ENCODE measurements around the gene TCP11.

The TCP11 gene

GRCh38 chr6:35179901-35180535 lies 38.9 kb upstream of the TCP11 start:
- Histone ChIP-seq H3K27me3 (ENCODE audit: insufficient read depth, low read length) (peaks cover 26% of the 10 kb centered on the region), H3K4me3 (ENCODE audit: low read length) (no peak overlapping the region), H3K4me1 (ENCODE audit: insufficient read depth, low read length) (peaks cover 2% of the 10 kb centered on the region; the same call in 1 of the 2 replicates), H3K9me3 (ENCODE audit: insufficient read depth, low read depth, low read length) (no peaks in the 10 kb centered on the region), H3K9ac (ENCODE audit: low read depth, low read length) (no peak overlapping the region), H3K27ac (ENCODE audit: low read length) (no peak overlapping the region), H3K36me3 (ENCODE audit: insufficient read depth, low read depth, low read length) (no peaks in the 10 kb centered on the region)

- Histone ChIP-seq H3K36me3 (ENCODE audit: insufficient read depth, low read depth, low read length) (no peaks in the 10 kb centered on the region), H3K27ac (ENCODE audit: low read length) (no peak overlapping the region), H3K4me3 (ENCODE audit: low read length) (no peak overlapping the region), H3K9me3 (ENCODE audit: insufficient read depth, low read depth, low read length) (no peaks in the 10 kb centered on the region), H3K9ac (ENCODE audit: low read depth, low read length) (no peak overlapping the region), H3K4me1 (ENCODE audit: insufficient read depth, low read length) (peaks cover 2% of the 10 kb centered on the region; the same call in 1 of the 2 replicates), H3K27me3 (ENCODE audit: insufficient read depth, low read length) (peaks cover 26% of the 10 kb centered on the region)
Observed at GRCh38 chr6:35178932-35179832, 38.0 kb upstream of the TCP11 start.

GRCh38 chr6:35178012-35178411 lies 36.9 kb upstream of the TCP11 start:
- Histone ChIP-seq H3K4me1 (ENCODE audit: insufficient read depth, low read length) (peaks cover 2% of the 10 kb centered on the region; the same call in 1 of the 2 replicates), H3K4me3 (ENCODE audit: low read length) (no peak overlapping the region), H3K27ac (ENCODE audit: low read length) (no peak overlapping the region), H3K9me3 (ENCODE audit: insufficient read depth, low read depth, low read length) (no peaks in the 10 kb centered on the region), H3K36me3 (ENCODE audit: insufficient read depth, low read depth, low read length) (no peaks in the 10 kb centered on the region), H3K9ac (ENCODE audit: low read depth, low read length) (no peak overlapping the region), H3K27me3 (ENCODE audit: insufficient read depth, low read length) (peaks cover 19% of the 10 kb centered on the region)

- H3K4me1 ChIP-seq (ENCODE audit: insufficient read depth, low read length) = peaks cover 2% of the 10 kb centered on the region; the same call in 1 of the 2 replicates
- H3K27ac ChIP-seq (ENCODE audit: low read length) = no peak overlapping the region
- no peaks in the 10 kb centered on the region for H3K9me3 ChIP-seq (ENCODE audit: insufficient read depth, low read depth, low read length)
- no peak overlapping the region for H3K9ac ChIP-seq (ENCODE audit: low read depth, low read length)
- H3K27me3 ChIP-seq (ENCODE audit: insufficient read depth, low read length) = peaks cover 15% of the 10 kb centered on the region
- H3K4me3 ChIP-seq (ENCODE audit: low read length) = no peak overlapping the region
- no peaks in the 10 kb centered on the region for H3K36me3 ChIP-seq (ENCODE audit: insufficient read depth, low read depth, low read length)
Observed at GRCh38 chr6:35177596-35177995, 36.5 kb upstream of the TCP11 start.

- no peaks in the 10 kb centered on the region for H3K36me3 ChIP-seq (ENCODE audit: insufficient read depth, low read depth, low read length)
- H3K9me3 ChIP-seq (ENCODE audit: insufficient read depth, low read depth, low read length) = no peaks in the 10 kb centered on the region
- H3K27me3 ChIP-seq (ENCODE audit: insufficient read depth, low read length) = peaks cover 13% of the 10 kb centered on the region
- peaks cover 2% of the 10 kb centered on the region; the same call in 1 of the 2 replicates for H3K4me1 ChIP-seq (ENCODE audit: insufficient read depth, low read length)
- no peak overlapping the region for H3K9ac ChIP-seq (ENCODE audit: low read depth, low read length)
- H3K27ac ChIP-seq (ENCODE audit: low read length) = no peak overlapping the region
- H3K4me3 ChIP-seq (ENCODE audit: low read length) = no peak overlapping the region
Observed at GRCh38 chr6:35177157-35177556, 36.0 kb upstream of the TCP11 start.

- H3K9ac ChIP-seq (ENCODE audit: low read depth, low read length) = no peak overlapping the region
- no peaks in the 10 kb centered on the region for H3K9me3 ChIP-seq (ENCODE audit: insufficient read depth, low read depth, low read length)
- H3K4me1 ChIP-seq (ENCODE audit: insufficient read depth, low read length) = peaks cover 2% of the 10 kb centered on the region; the same call in 1 of the 2 replicates
Observed at GRCh38 chr6:35176301-35177024, 35.3 kb upstream of the TCP11 start.

GRCh38 chr6:35174501-35174900 lies 33.4 kb upstream of the TCP11 start:
- no peaks in the 10 kb centered on the region for H3K27me3 ChIP-seq (ENCODE audit: insufficient read depth, low read length)
- no peaks in the 10 kb centered on the region for H3K9me3 ChIP-seq (ENCODE audit: insufficient read depth, low read depth, low read length)
- H3K4me3 ChIP-seq (ENCODE audit: low read length) = no peak overlapping the region
- H3K4me1 ChIP-seq (ENCODE audit: insufficient read depth, low read length) = peaks cover 1% of the 10 kb centered on the region; the same call in 1 of the 2 replicates
- no peak overlapping the region for H3K27ac ChIP-seq (ENCODE audit: low read length)
- H3K36me3 ChIP-seq (ENCODE audit: insufficient read depth, low read depth, low read length) = no peaks in the 10 kb centered on the region
- H3K9ac ChIP-seq (ENCODE audit: low read depth, low read length) = no peak overlapping the region

More at GRCh38 chr6:35176301-35177024, 35.3 kb upstream of the TCP11 start:
- H3K27me3 ChIP-seq (ENCODE audit: insufficient read depth, low read length) = peaks cover 6% of the 10 kb centered on the region; the same call in 1 of the 2 replicates
- H3K36me3 ChIP-seq (ENCODE audit: insufficient read depth, low read depth, low read length) = no peaks in the 10 kb centered on the region
- no peak overlapping the region for H3K4me3 ChIP-seq (ENCODE audit: low read length)
- H3K27ac ChIP-seq (ENCODE audit: low read length) = no peak overlapping the region

- Histone ChIP-seq H3K9ac (ENCODE audit: low read depth, low read length) (no peak overlapping the region), H3K27me3 (ENCODE audit: insufficient read depth, low read length) (no peaks in the 10 kb centered on the region)
Observed at GRCh38 chr6:35174088-35174434, 32.9 kb upstream of the TCP11 start.

GRCh38 chr6:35173427-35174087 lies 32.4 kb upstream of the TCP11 start:
- no peak overlapping the region for H3K27ac ChIP-seq (ENCODE audit: low read length)
- no peak overlapping the region for H3K4me3 ChIP-seq (ENCODE audit: low read length)
- H3K36me3 ChIP-seq (ENCODE audit: insufficient read depth, low read depth, low read length) = no peaks in the 10 kb centered on the region
- no peaks in the 10 kb centered on the region for H3K4me1 ChIP-seq (ENCODE audit: insufficient read depth, low read length)
- H3K27me3 ChIP-seq (ENCODE audit: insufficient read depth, low read length) = no peaks in the 10 kb centered on the region
- H3K9ac ChIP-seq (ENCODE audit: low read depth, low read length) = no peak overlapping the region
- H3K9me3 ChIP-seq (ENCODE audit: insufficient read depth, low read depth, low read length) = no peaks in the 10 kb centered on the region

More at GRCh38 chr6:35174088-35174434, 32.9 kb upstream of the TCP11 start:
- no peak overlapping the region for H3K4me3 ChIP-seq (ENCODE audit: low read length)
- H3K27ac ChIP-seq (ENCODE audit: low read length) = no peak overlapping the region
- no peaks in the 10 kb centered on the region for H3K9me3 ChIP-seq (ENCODE audit: insufficient read depth, low read depth, low read length)
- H3K4me1 ChIP-seq (ENCODE audit: insufficient read depth, low read length) = no peaks in the 10 kb centered on the region
- H3K36me3 ChIP-seq (ENCODE audit: insufficient read depth, low read depth, low read length) = no peaks in the 10 kb centered on the region

- Histone ChIP-seq H3K4me1 (ENCODE audit: insufficient read depth, low read length) (no peaks in the 10 kb centered on the region), H3K27me3 (ENCODE audit: insufficient read depth, low read length) (no peaks in the 10 kb centered on the region), H3K9ac (ENCODE audit: low read depth, low read length) (no peak overlapping the region), H3K9me3 (ENCODE audit: insufficient read depth, low read depth, low read length) (no peaks in the 10 kb centered on the region), H3K27ac (ENCODE audit: low read length) (no peak overlapping the region), H3K4me3 (ENCODE audit: low read length) (no peak overlapping the region), H3K36me3 (ENCODE audit: insufficient read depth, low read depth, low read length) (no peaks in the 10 kb centered on the region)
Observed at GRCh38 chr6:35173044-35173426, 31.9 kb upstream of the TCP11 start.

GRCh38 chr6:35170891-35171290 lies 29.8 kb upstream of the TCP11 start:
- H3K4me1 ChIP-seq (ENCODE audit: insufficient read depth, low read length) = no peaks in the 10 kb centered on the region
- H3K9ac ChIP-seq (ENCODE audit: low read depth, low read length) = no peak overlapping the region
- no peak overlapping the region for H3K4me3 ChIP-seq (ENCODE audit: low read length)
- H3K36me3 ChIP-seq (ENCODE audit: insufficient read depth, low read depth, low read length) = no peaks in the 10 kb centered on the region
- H3K27ac ChIP-seq (ENCODE audit: low read length) = no peak overlapping the region
- no peaks in the 10 kb centered on the region for H3K27me3 ChIP-seq (ENCODE audit: insufficient read depth, low read length)
- no peaks in the 10 kb centered on the region for H3K9me3 ChIP-seq (ENCODE audit: insufficient read depth, low read depth, low read length)

All from iPS-20b (cell line).